HG02938 (cell line): ENCODE data around the gene CTDSP1.

Experiments used
- ATAC-seq: cut with Tn5 transposase; IDR thresholded peaks from one replicate; pipeline ENCODE4 v1.9.1; 2021; ENCODE audit warnings: mild to moderate bottlenecking, moderate library complexity; ENCODE audit not compliant: unreplicated experiment

CTDSP1 gene

GRCh38 chr2:218422403-218423086, 22.9 kb downstream of the CTDSP1 start:
- no peak for ATAC-seq

- no peak for ATAC-seq
Observed at GRCh38 chr2:218423584-218423983, 23.9 kb downstream of the CTDSP1 start.

GRCh38 chr2:218425531-218425930, 25.9 kb downstream of the CTDSP1 start:
- no peak for ATAC-seq

- ATAC-seq: no peak
Observed at GRCh38 chr2:218427741-218428140, 28.1 kb downstream of the CTDSP1 start.

GRCh38 chr2:218428846-218429558, 29.3 kb downstream of the CTDSP1 start:
- no peak for ATAC-seq

GRCh38 chr2:218429911-218430692, 30.4 kb downstream of the CTDSP1 start:
- no peak for ATAC-seq

- no peak for ATAC-seq
Observed at GRCh38 chr2:218430721-218431120, 31.1 kb downstream of the CTDSP1 start.

- ATAC-seq: no peak
Observed at GRCh38 chr2:218431878-218432277, 32.2 kb downstream of the CTDSP1 start.

GRCh38 chr2:218432676-218433365, 33.2 kb downstream of the CTDSP1 start:
- no peak for ATAC-seq

- ATAC-seq: no peak
Observed at GRCh38 chr2:218434456-218434855, 34.8 kb downstream of the CTDSP1 start.

- ATAC-seq: no peak
Observed at GRCh38 chr2:218435003-218435982, 35.6 kb downstream of the CTDSP1 start.

GRCh38 chr2:218436992-218437391, 37.3 kb downstream of the CTDSP1 start:
- no peak for ATAC-seq

- ATAC-seq: no peak
Observed at GRCh38 chr2:218437969-218438368, 38.3 kb downstream of the CTDSP1 start.

- no peak for ATAC-seq
Observed at GRCh38 chr2:218438596-218438995, 38.9 kb downstream of the CTDSP1 start.

- no peak for ATAC-seq
Observed at GRCh38 chr2:218444692-218445357, 45.2 kb downstream of the CTDSP1 start.

- no peak for ATAC-seq
Observed at GRCh38 chr2:218445602-218446001, 45.9 kb downstream of the CTDSP1 start.

- no peak for ATAC-seq
Observed at GRCh38 chr2:218446547-218446946, 46.9 kb downstream of the CTDSP1 start.

- ATAC-seq: no peak
Observed at GRCh38 chr2:218447072-218447471, 47.4 kb downstream of the CTDSP1 start.

GRCh38 chr2:218448934-218449333, 49.3 kb downstream of the CTDSP1 start:
- no peak for ATAC-seq
